Measurements from ENCODE around the gene HIF1AN.

HIF1AN gene

DNA sequence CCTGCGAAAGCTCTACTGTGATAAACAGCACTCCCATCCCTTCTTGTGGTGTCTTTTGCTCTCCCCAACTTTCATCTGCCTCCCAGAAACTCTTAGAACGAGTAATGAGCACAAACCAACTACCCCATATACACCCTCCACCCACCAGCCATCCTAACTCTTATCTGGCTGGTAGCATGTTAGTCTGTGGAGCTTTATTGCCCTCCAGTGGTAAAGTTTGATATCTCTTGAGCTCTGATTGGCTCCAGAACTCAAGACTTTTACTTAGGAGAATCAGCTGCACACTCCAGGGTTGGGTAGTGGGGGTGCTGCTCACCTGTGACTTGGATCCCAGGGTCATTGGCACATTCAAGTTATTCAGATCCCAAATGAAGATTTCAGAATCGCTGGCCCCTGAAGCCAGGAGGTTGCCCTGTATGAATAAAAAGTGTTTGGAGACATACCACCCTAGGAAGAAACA is 27.0 kb upstream of the HIF1AN start:
- TF ChIP-seq, protein P1, sequence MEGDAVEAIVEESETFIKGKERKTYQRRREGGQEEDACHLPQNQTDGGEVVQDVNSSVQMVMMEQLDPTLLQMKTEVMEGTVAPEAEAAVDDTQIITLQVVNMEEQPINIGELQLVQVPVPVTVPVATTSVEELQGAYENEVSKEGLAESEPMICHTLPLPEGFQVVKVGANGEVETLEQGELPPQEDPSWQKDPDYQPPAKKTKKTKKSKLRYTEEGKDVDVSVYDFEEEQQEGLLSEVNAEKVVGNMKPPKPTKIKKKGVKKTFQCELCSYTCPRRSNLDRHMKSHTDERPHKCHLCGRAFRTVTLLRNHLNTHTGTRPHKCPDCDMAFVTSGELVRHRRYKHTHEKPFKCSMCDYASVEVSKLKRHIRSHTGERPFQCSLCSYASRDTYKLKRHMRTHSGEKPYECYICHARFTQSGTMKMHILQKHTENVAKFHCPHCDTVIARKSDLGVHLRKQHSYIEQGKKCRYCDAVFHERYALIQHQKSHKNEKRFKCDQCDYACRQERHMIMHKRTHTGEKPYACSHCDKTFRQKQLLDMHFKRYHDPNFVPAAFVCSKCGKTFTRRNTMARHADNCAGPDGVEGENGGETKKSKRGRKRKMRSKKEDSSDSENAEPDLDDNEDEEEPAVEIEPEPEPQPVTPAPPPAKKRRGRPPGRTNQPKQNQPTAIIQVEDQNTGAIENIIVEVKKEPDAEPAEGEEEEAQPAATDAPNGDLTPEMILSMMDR (IDR thresholded peaks at IDR 0.05; ENCODE audit: low read depth, low read length, missing control alignments): peak; percentile 72
- no peak overlapping the region for H3K4me3 ChIP-seq (replicated peaks; ENCODE audit: low read depth, low read length)
- peak; percentile 57 for DNase-seq (ENCODE audit: extremely low read depth, low read depth)

DNA sequence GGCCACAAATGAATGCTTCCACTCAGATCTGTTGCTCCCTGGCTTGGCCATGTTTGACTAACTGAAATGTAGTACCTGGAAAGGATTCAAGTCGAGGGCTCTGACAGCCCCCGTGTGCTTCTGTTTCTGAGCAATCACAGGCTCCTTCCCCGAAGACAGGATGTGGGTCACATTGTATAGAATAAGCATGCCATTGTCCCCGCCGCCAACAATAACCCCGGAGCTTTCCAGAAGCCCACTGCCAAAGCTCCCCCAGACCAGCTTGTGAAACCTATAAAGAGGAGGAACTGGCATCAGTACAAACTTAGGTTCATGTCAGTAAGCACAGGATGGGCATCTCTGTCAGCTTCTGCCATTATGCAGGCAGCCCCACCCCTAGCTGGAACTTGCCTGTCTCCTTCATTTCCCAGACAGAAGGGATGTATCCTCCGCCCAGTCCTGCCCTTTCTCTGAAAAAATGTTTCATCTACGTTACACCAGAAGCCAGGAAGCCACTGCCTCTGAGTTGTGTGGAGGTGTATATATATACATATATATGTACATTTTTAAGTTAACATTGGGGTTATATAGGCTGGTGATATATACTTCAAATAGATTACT is 26.4 kb upstream of the HIF1AN start:
- H3K4me3 ChIP-seq (replicated peaks; ENCODE audit: low read depth, low read length): no peak overlapping the region

DNA sequence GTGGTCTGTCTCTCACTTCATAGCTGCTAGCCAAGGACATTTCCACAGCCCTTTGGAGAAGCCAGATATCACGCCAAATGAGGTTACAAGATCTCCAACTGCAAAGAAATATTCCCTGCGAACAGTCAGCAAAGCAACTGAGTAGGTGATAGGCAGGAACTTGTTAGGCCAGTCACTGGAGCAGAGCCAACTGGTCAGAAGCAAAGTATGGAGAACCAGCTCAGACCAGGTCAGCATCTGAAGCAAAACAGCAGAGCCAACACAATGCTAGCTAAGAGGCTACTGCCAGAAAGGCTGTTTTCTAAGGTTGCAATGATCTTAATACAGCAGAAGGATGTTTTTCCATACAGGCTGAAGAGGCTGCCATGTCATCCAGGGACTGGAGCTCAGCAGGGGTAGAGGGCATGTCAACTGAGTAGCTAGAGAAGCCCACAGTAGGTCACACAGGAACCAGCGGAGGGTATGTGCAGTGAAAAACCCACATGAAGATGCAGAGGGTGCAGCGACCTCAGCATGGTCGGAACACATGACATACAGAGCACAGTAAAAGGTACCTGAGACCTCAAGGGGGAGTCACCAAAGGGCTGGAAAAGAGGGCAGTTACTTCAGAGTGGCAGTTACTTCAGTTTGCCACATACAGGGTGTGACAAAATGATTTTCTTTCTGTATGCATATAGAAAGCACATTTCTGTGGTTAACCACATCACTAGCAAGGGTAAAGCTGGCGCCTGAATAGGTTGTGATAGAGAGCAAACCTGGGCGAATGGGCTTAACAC is 25.0 kb upstream of the HIF1AN start:
- TF ChIP-seq, protein P1 (IDR thresholded peaks at IDR 0.05; ENCODE audit: low read depth, low read length, missing control alignments): no peak
- DNase-seq (ENCODE audit: extremely low read depth, low read depth): no peak
- no peak overlapping the region for H3K4me3 ChIP-seq (replicated peaks; ENCODE audit: low read depth, low read length)

More for the DNA sequence above, 26.4 kb upstream of the HIF1AN start:
- DNase-seq (ENCODE audit: extremely low read depth, low read depth): no peak
- TF ChIP-seq, protein P1 (IDR thresholded peaks at IDR 0.05; ENCODE audit: low read depth, low read length, missing control alignments): no peak

DNA sequence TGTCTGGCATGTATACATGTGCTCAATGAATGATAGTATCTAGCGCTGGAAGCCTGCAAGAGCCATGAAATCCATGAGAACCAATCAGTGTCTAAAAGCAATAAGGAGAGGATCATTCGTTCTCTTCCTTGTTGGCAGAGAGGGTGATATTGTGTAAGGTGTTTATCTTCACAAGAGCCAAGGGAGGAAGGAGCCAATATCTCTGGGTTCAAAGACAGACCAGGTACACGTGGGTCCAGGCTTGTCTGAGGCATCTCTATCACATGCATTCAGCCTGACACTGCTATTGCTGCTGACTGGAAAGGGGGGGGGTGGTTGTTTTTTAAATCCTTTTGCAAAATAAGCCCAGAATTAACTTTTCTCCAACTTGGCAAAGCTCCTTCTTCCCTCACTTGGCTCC is 20.1 kb upstream of the HIF1AN start:
- no peak overlapping the region for H3K4me3 ChIP-seq (replicated peaks; ENCODE audit: low read depth, low read length)
- no peak for DNase-seq (ENCODE audit: extremely low read depth, low read depth)
- TF ChIP-seq, protein P1 (IDR thresholded peaks at IDR 0.05; ENCODE audit: low read depth, low read length, missing control alignments): no peak

DNA sequence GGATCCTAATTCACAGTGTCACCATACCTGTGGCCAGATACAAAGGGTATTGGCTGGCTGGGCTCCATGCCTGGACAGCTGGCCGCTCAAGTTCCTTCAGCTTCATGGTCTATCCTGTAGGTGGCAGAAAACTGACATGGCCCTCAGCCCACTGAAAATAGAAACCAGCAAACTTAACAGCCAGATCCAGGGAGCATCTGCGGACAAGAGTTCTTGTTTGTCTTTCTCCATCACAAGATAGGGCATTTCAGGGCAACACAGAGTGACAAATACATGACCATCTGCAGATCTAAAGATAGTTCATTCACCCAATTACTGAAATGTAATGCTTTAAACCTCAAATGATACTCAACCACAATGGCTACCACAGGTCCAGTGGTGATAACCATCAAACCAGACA is 18.9 kb upstream of the HIF1AN start:
- TF ChIP-seq, protein P1 (IDR thresholded peaks at IDR 0.05; ENCODE audit: low read depth, low read length, missing control alignments): no peak
- DNase-seq (ENCODE audit: extremely low read depth, low read depth): no peak
- no peak overlapping the region for H3K4me3 ChIP-seq (replicated peaks; ENCODE audit: low read depth, low read length)

DNA sequence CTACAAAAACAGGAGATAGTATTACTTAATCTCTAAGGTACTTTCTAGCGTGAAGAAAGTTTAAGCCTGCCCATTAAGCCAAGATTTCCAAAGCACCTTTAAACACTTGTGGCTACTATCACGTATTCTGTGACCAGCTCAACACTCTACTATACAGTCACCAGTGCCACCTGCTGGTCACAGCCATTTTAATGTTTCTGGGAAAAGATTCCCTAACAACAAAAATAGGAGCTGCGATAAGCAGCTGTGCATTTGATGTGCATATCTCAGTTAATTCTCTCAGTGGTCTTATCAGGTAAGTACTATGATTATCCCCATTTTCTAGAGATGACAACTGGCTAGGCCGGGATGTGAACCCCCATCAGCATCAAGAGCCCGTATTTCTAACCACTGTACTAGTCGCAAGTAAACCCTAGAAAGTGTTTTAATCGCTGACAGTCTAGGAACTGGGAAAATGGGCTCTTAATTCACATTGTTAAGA is 16.9 kb upstream of the HIF1AN start:
- peak overlapping the region; percentile 38 for H3K4me3 ChIP-seq (replicated peaks; ENCODE audit: low read depth, low read length)
- peak; percentile 44 for DNase-seq (ENCODE audit: extremely low read depth, low read depth)
- TF ChIP-seq, protein P1 (IDR thresholded peaks at IDR 0.05; ENCODE audit: low read depth, low read length, missing control alignments): peak; percentile 63
